SK-N-SH (cell line): ENCODE measurements around the gene SLC22A4.

ENCODE experiments used
- FOSL2 ChIP-seq: IDR thresholded peaks from 2 replicates; pipeline ENCODE4 v1.4.0; 2012; ENCODE audit warnings: low read depth, mild to moderate bottlenecking, moderate library complexity, borderline replicate concordance
- TF ChIP-seq, protein P1 (sequence below): fragments of 200-600 bp; sonication (generic); IDR thresholded peaks from 2 replicates; pipeline ENCODE4 v1.6.1; 2017; ENCODE audit warnings: antibody characterized with exemption, mild to moderate bottlenecking, moderate library complexity

GRCh38 chr5:132283423-132284043 lies 10.7 kb upstream of the SLC22A4 start:
- TF ChIP-seq, protein P1, sequence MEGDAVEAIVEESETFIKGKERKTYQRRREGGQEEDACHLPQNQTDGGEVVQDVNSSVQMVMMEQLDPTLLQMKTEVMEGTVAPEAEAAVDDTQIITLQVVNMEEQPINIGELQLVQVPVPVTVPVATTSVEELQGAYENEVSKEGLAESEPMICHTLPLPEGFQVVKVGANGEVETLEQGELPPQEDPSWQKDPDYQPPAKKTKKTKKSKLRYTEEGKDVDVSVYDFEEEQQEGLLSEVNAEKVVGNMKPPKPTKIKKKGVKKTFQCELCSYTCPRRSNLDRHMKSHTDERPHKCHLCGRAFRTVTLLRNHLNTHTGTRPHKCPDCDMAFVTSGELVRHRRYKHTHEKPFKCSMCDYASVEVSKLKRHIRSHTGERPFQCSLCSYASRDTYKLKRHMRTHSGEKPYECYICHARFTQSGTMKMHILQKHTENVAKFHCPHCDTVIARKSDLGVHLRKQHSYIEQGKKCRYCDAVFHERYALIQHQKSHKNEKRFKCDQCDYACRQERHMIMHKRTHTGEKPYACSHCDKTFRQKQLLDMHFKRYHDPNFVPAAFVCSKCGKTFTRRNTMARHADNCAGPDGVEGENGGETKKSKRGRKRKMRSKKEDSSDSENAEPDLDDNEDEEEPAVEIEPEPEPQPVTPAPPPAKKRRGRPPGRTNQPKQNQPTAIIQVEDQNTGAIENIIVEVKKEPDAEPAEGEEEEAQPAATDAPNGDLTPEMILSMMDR, result peak; percentile 59
- no peak for TF ChIP-seq FOSL2
